Uterus (tissue), 4 donors: Measurements from ENCODE around the gene STYXL2. TPM values are rescaled to one million over a fixed set of nuclear protein-coding genes. Genes with fewer than 3 reads are reported as not detected.

Experiments used
- DNase-seq, 2 donors: peaks; one replicate each; pipeline ENCODE4 v3.0.0-alpha.2; 2019 to 2020
- H3K27ac ChIP-seq, 2 donors: fragments of 200-600 bp; sonication (generic); 1 replicate in 1 of 2; 2 replicates in 1 of 2; pipeline ENCODE4 v1.5.1; 2016 to 2018
- H3K27me3 ChIP-seq, 2 donors: fragments of 200-600 bp; sonication (generic); one replicate each; pipeline ENCODE4 v1.5.1; 2018 to 2019; ENCODE audit warnings: control low read depth in 1 of 2
- H3K36me3 ChIP-seq, 2 donors: fragments of 200-600 bp; sonication (generic); one replicate each; pipeline ENCODE4 v1.5.1; 2019; ENCODE audit warnings: control low read depth in 1 of 2
- H3K4me1 ChIP-seq, 2 donors: fragments of 200-600 bp; sonication (generic); one replicate each; pipeline ENCODE4 v1.5.1; 2018 to 2019; ENCODE audit warnings: control low read depth in 1 of 2
- H3K4me3 ChIP-seq, 2 donors: fragments of 200-600 bp; sonication (generic); 1 replicate in 1 of 2; 2 replicates in 1 of 2; pipeline ENCODE4 v1.5.1; 2018 to 2019; ENCODE audit warnings: mild to moderate bottlenecking in 1 of 2
- H3K9me3 ChIP-seq, 2 donors: fragments of 200-600 bp; sonication (generic); one replicate each; pipeline ENCODE4 v1.5.1; 2019; ENCODE audit warnings: control low read depth in 1 of 2
- POLR2A ChIP-seq, 2 donors: fragments of 450-650 bp; IDR thresholded peaks; one replicate each; pipeline ENCODE4 v1.6.1; 2016; ENCODE audit warnings: antibody characterized with exemption in 2 of 2, mild to moderate bottlenecking in 1 of 2, moderate library complexity in 1 of 2
- intact Hi-C: fragments of 100-400 bp; cut with DNase I; formaldehyde crosslinking; loops from one replicate; pipeline ENCODE4 v1.15.1; 2023; ENCODE audit warnings: low total_unique reads
- total RNA-seq, 4 donors: library from RNA; depleted of rRNA in 3 of 4; stranded (reverse); fragments of >200 nt in 3 of 4; gene quantifications; one replicate each; pipeline versions ENCODE4 v1.1.0 to v1.2.4, GENCODE V29; 2014 to 2023
- TF ChIP-seq, protein P1 (sequence below), 4 experiments: fragments of 200-600 bp in 2 of 4; fragments of 450-650 bp in 2 of 4; sonication (generic) in 2 of 4; IDR thresholded peaks; one replicate each; pipeline ENCODE4 v1.5.1; 2016 to 2019; ENCODE audit warnings: antibody characterized with exemption in 4 of 4, mild to moderate bottlenecking in 2 of 4, moderate library complexity in 1 of 4
- donor health status: DM: yes; HTN: yes; CAD: no.

The STYXL2 gene
- total RNA-seq, 4 donors from 2014 or later, result 1.2 TPM; not detected in 3

DNA sequence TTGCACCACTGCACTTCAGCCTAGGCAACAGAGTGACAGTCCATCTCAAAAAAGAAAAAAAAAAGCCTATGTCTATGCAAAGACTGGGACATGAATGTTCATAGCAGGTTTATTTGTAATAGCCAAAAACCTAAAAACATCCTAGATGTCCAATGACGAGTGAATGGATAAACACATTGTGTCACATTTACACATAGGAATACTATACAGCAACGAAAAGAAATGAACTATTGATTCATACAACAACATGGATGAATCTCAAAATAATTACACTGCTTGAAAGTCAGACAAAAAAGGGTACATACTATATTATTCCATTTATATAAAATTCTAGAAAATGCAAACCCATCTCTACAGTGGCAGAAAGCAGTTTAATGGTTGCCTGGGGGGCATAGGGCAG lies 7.9 kb downstream of the STYXL2 start:
- no peak overlapping the region for H3K27ac ChIP-seq
- H3K27me3 ChIP-seq, result no peaks in the 10 kb centered on the region
- no peak overlapping the region for H3K4me3 ChIP-seq
- H3K36me3 ChIP-seq, result no peaks in the 10 kb centered on the region
- no peaks in the 10 kb centered on the region for H3K4me1 ChIP-seq
- intact Hi-C loops, result no loop called here
- TF ChIP-seq POLR2A (IDR thresholded peaks at IDR 0.05), result no peak
- TF ChIP-seq, protein P1, sequence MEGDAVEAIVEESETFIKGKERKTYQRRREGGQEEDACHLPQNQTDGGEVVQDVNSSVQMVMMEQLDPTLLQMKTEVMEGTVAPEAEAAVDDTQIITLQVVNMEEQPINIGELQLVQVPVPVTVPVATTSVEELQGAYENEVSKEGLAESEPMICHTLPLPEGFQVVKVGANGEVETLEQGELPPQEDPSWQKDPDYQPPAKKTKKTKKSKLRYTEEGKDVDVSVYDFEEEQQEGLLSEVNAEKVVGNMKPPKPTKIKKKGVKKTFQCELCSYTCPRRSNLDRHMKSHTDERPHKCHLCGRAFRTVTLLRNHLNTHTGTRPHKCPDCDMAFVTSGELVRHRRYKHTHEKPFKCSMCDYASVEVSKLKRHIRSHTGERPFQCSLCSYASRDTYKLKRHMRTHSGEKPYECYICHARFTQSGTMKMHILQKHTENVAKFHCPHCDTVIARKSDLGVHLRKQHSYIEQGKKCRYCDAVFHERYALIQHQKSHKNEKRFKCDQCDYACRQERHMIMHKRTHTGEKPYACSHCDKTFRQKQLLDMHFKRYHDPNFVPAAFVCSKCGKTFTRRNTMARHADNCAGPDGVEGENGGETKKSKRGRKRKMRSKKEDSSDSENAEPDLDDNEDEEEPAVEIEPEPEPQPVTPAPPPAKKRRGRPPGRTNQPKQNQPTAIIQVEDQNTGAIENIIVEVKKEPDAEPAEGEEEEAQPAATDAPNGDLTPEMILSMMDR (IDR thresholded peaks at IDR 0.05), result no peak
- H3K9me3 ChIP-seq, result no peaks in the 10 kb centered on the region
- DNase-seq, result no peak

DNA sequence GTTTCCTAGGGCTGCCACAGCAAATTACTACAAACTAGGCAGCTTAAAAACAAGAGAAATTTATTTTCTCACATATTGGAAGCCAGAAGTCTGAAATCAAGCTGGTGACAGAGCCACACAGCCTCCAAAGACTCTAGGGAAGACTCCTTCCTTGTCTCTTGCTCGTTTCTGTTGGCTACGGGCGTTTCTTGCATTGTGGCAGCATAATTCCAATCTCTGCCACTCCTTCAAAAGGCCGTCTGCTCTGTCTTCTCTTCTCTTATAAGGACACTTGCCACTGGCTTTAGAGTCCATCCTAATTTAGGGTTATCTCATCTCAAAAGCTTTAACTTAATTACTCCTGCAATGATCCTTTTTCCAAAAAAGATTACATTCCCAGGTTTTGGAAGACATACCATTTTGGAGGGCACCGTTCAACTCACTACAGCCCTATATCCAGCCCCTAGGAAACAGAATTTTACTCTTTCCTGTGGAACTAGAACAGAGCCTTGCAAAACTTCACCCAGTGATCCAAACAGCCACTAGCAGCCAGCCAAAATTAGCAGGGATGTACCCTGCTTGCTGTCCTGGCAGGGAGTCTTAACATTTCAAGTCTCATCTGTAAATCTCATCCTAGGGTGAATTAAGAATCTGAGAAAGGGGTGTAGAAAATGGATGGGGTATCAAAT lies 9.2 kb downstream of the STYXL2 start:
- intact Hi-C loops, result no loop called here
- no peak for DNase-seq
- no peak for TF ChIP-seq POLR2A (IDR thresholded peaks at IDR 0.05)
- TF ChIP-seq, protein P1 (IDR thresholded peaks at IDR 0.05), result no peak

DNA sequence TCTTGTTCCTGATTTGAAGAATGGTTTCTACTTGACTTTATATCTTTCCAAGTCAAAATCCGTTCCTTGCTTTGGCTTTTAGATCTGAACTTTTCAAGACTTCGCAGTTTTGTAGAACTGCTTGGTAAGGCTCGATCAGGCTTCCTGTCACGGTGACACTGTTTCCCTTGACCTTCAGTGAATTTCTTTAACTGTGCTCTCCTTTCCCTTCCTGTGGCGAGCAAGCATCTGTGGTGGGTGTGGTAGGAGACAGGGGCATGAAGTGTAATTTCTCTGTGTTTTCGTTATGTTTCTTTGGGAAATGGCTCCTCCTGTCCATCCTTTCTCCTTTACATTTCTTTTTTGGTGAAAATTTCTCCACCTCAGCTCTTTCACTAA lies 10.4 kb downstream of the STYXL2 start:
- Histone ChIP-seq H3K36me3 (no peaks in the 10 kb centered on the region), H3K9me3 (no peaks in the 10 kb centered on the region), H3K27me3 (no peaks in the 10 kb centered on the region), H3K4me1 (no peaks in the 10 kb centered on the region), H3K4me3 (no peak overlapping the region), H3K27ac (no peak overlapping the region)
- intact Hi-C loops, result no loop called here
- DNase-seq, result no peak
- TF ChIP-seq, protein P1 (IDR thresholded peaks at IDR 0.05), result no peak
- TF ChIP-seq POLR2A (IDR thresholded peaks at IDR 0.05), result no peak

More for the DNA sequence above, 9.2 kb downstream of the STYXL2 start:
- Histone ChIP-seq H3K9me3 (no peaks in the 10 kb centered on the region), H3K27ac (no peak overlapping the region), H3K36me3 (no peaks in the 10 kb centered on the region), H3K4me1 (no peaks in the 10 kb centered on the region), H3K4me3 (no peak overlapping the region), H3K27me3 (no peaks in the 10 kb centered on the region)

DNA sequence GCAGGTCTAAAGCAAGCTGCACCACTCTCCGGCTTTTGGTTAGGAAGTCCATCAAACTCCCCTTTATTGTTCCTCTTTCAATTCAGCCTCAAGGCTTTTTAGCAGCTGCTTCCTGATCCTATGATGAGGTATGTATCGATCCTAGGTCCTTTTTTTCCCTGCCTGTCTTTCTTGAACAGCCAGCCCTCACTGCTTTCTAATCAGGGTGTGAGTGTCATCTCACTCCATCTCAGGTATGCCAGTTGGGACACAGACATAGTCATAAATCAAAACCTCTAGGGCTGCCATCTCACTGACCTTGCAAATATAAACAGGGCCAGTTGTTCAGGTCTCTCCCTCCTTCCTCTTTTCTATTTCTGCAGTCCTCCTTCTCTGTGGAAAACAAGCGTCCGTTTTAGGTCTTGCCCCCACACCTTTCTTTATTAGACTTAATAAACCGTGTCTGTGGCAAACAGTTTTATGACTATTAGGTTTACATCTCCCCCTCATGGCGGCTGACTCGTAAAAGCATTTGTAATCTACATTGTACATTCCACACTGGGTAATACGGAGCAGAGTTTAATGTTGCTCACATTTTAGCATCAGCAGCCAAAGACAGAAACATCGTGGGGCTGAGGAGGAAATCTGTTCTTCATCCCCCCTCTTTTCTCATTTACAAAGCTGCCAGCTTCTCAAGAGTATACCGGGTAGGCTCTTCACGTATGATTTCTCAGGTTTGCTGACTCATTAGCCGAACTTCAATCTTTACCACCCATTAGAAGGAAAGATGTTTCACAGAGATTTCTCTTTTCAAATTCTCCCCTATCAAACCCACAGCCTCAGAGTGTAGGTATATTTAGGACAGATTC lies 11.6 kb downstream of the STYXL2 start:
- Histone ChIP-seq H3K27ac (no peak overlapping the region), H3K4me1 (no peaks in the 10 kb centered on the region)
- DNase-seq, result no peak

More for the DNA sequence above, 11.6 kb downstream of the STYXL2 start:
- Histone ChIP-seq H3K9me3 (peaks cover 0 to under 1% of the 10 kb centered on the region in 2 donors), H3K4me3 (no peak overlapping the region), H3K36me3 (no peaks in the 10 kb centered on the region), H3K27me3 (no peaks in the 10 kb centered on the region)
- TF ChIP-seq, protein P1 (IDR thresholded peaks at IDR 0.05), result no peak
- TF ChIP-seq POLR2A (IDR thresholded peaks at IDR 0.05), result no peak
- intact Hi-C loops, result no loop called here
